SKM-1 (cell line): ENCODE results near the gene TCAIM.

ENCODE experiments used
- DNase-seq: peaks from one replicate; lab custom pipeline; 2025; ENCODE audit not compliant: unreplicated experiment; lab: John Stamatoyannopoulos, UW

The TCAIM gene

GRCh38 chr3:44442596-44443309 is 104.2 kb downstream of the TCAIM start:
- DNase-seq = no peak

- DNase-seq = no peak
These were observed 105.9 kb downstream of the TCAIM start for GRCh38 chr3:44444437-44444836.

GRCh38 chr3:44444896-44445691 is 106.5 kb downstream of the TCAIM start:
- DNase-seq = no peak

- DNase-seq = no peak
These were observed 107.2 kb downstream of the TCAIM start for GRCh38 chr3:44445786-44446185.

GRCh38 chr3:44446929-44447328 is 108.4 kb downstream of the TCAIM start:
- DNase-seq = no peak

- DNase-seq = no peak
These were observed 112.9 kb downstream of the TCAIM start for GRCh38 chr3:44451441-44451840.

- no peak for DNase-seq
These were observed 115.7 kb downstream of the TCAIM start for GRCh38 chr3:44454258-44454657.

GRCh38 chr3:44455318-44455717 is 116.8 kb downstream of the TCAIM start:
- no peak for DNase-seq
